ENCODE data around the gene FOXC1.

Gene FOXC1

GRCh38 chr6:1643830-1644445, 34.2 kb downstream of the FOXC1 start:
- TF ChIP-seq, protein P1, sequence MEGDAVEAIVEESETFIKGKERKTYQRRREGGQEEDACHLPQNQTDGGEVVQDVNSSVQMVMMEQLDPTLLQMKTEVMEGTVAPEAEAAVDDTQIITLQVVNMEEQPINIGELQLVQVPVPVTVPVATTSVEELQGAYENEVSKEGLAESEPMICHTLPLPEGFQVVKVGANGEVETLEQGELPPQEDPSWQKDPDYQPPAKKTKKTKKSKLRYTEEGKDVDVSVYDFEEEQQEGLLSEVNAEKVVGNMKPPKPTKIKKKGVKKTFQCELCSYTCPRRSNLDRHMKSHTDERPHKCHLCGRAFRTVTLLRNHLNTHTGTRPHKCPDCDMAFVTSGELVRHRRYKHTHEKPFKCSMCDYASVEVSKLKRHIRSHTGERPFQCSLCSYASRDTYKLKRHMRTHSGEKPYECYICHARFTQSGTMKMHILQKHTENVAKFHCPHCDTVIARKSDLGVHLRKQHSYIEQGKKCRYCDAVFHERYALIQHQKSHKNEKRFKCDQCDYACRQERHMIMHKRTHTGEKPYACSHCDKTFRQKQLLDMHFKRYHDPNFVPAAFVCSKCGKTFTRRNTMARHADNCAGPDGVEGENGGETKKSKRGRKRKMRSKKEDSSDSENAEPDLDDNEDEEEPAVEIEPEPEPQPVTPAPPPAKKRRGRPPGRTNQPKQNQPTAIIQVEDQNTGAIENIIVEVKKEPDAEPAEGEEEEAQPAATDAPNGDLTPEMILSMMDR (conservative IDR thresholded peaks at IDR 0.05; ENCODE audit: low read depth, low read length) = no peak
- no peak for DNase-seq (ENCODE audit: low read depth)
- no peak overlapping the region for H3K4me3 ChIP-seq (ENCODE audit: low read depth, low read length)

DNA sequence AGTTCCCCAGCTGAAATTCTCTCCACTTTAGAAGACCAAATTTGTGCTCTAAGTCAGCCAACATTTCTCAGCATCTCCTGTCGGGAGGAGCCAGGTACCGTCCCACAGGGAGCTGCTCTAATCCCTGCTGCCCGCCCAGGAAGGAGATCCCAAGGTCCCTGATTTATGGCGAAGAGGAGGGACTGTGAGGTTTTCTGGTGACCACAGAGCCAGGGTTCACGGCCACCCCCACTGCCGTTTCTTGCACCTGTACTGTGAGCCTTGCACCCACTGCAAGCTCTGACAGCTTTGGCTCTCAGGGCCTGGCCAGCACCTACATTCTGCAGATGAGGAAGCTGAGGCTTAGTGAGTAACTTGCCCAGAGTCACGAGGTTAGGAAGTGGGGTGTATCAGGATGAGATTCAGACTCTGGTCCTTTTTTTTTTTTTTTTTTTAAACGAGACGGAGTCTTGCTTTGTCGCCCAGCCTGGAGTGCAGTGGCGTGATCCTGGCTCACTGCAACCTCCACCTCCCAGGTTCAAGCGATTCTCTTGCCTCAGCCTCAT, 34.9 kb downstream of the FOXC1 start:
- TF ChIP-seq, protein P1 (conservative IDR thresholded peaks at IDR 0.05; ENCODE audit: low read depth, low read length) = no peak
- no peak for DNase-seq (ENCODE audit: low read depth)
- H3K4me3 ChIP-seq (ENCODE audit: low read depth, low read length) = no peak overlapping the region

GRCh38 chr6:1645466-1646185, 35.9 kb downstream of the FOXC1 start:
- H3K4me3 ChIP-seq (ENCODE audit: low read depth, low read length) = no peak overlapping the region
- TF ChIP-seq, protein P1 (conservative IDR thresholded peaks at IDR 0.05; ENCODE audit: low read depth, low read length) = no peak
- DNase-seq (ENCODE audit: low read depth) = no peak

- no peak overlapping the region for H3K4me3 ChIP-seq (ENCODE audit: low read depth, low read length)
- no peak for DNase-seq (ENCODE audit: low read depth)
- TF ChIP-seq, protein P1 (conservative IDR thresholded peaks at IDR 0.05; ENCODE audit: low read depth, low read length) = no peak
Measured at GRCh38 chr6:1651362-1651761, 41.6 kb downstream of the FOXC1 start.

DNA sequence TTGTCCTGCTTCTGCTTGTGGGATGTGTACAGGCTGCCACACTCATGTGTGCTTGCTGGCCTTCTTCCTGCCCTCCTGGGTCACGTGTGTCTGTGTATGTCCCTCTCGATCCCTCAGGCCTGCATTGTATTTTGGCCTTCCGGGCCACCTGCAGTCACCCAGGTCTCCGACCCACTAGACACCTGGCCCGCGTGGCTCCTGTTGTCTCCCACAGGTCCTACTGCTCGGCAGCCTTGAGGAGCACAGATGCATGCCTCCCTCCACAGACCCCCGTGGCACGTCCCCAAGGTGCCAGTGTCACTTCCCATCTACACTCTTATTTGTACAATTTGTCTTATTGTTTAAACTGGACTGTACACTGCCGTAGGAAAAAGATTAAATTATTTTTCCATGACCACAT, 43.1 kb downstream of the FOXC1 start:
- TF ChIP-seq, protein P1 (conservative IDR thresholded peaks at IDR 0.05; ENCODE audit: low read depth, low read length) = no peak
- no peak for DNase-seq (ENCODE audit: low read depth)
- H3K4me3 ChIP-seq (ENCODE audit: low read depth, low read length) = no peak overlapping the region

DNA sequence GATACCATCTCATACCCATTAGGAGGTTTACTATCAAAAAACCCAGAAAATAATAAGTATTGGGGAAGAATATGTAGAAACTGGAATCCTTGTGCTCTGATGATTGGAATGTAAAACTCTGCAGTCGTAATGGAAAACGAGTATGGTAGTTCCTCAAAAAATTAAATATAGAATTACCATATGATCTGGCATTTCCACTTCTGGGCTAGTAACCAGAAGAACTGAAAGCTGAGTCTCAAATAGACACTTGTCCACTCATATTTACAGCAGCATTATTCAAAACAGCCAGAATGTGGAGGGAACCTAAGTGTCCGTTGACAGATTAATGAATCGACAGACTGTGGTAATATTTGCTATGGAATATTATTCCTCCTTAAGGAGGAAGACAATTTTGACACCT, 44.3 kb downstream of the FOXC1 start:
- H3K4me3 ChIP-seq (ENCODE audit: low read depth, low read length) = no peak overlapping the region
- TF ChIP-seq, protein P1 (conservative IDR thresholded peaks at IDR 0.05; ENCODE audit: low read depth, low read length) = no peak
- DNase-seq (ENCODE audit: low read depth) = no peak
